Measurements from ENCODE around the gene KCNQ5. TPM values are rescaled to one million over a fixed set of nuclear protein-coding genes. Genes with fewer than 3 reads are reported as not detected.

KCNQ5 gene
- total and polyA plus RNA-seq, 10 of the 15 experiments (the other 5 are each of a cell fraction or from before 2014, with no cell fraction given): 0.60 to 16.2 (median 3.2) TPM

DNA sequence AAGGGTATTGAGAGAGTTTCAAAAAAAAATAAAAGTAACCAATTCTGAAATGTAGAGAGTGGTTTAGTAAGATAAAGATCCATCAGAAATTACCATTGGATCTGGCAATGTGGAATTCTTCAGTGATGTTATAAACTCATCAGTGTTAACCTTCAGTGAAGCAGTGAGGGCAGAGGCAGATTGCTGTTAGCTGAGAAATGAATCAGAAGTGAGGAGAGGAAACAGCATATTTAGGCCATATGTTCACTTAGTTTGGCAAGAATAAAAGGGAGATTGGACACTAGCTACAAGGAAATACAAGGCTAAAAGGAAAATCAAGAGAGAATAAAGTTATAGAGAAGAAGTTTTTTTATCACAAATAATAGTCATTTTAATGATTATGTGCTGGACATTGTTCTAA is 9.6 kb downstream of the KCNQ5 start:
- no peak for FAIRE-seq

More for the DNA sequence above, 9.6 kb downstream of the KCNQ5 start:
- ATAC-seq (no peak), DNase-seq (ENCODE audit: low read depth, low spot score) (no peak)
- Histone ChIP-seq H3K79me2 (ENCODE audit: control insufficient read depth, insufficient read depth, low read length) (peaks cover 76% of the 10 kb centered on the region), H3K9ac (ENCODE audit: control insufficient read depth, insufficient read depth, low read length) (no peak overlapping the region), H3K4me2 (ENCODE audit: control insufficient read depth, insufficient read depth) (no peak overlapping the region), H3K4me3 (no peak overlapping the region), H3K27me3 (replicated peaks in 1 of 2; ENCODE audit: control insufficient read depth in 2 of 2, insufficient read depth in 2 of 2, low read length in 1 of 2) (no peaks in the 10 kb centered on the region), H3K4me1 (ENCODE audit: control insufficient read depth, insufficient read depth, low read length) (peaks cover 10% of the 10 kb centered on the region), H3K27ac (ENCODE audit: control insufficient read depth, insufficient read depth) (no peak overlapping the region), H4K20me1 (ENCODE audit: control insufficient read depth, insufficient read depth) (no peaks in the 10 kb centered on the region), H2AFZ (ENCODE audit: control insufficient read depth, low read depth, low read length) (no peak overlapping the region), H3K36me3 (ENCODE audit: control insufficient read depth in 2 of 2, insufficient read depth in 2 of 2, low read length in 1 of 2) (no peaks in the 10 kb centered on the region), H3K9me3 (replicated peaks; ENCODE audit: control insufficient read depth, insufficient read depth, low read length) (peaks cover 3% of the 10 kb centered on the region)
- SMC1A ChIA-PET (ENCODE audit: uncharacterized antibody, unreplicated experiment): interaction anchor here (1.0 to 9.9 kb wide), 7 partner anchors 8 to 93 kb away, joined by 3 to 108 read pairs (median 4); partner anchors contain the start of gene KCNQ5
- TF ChIP-seq, protein P1, sequence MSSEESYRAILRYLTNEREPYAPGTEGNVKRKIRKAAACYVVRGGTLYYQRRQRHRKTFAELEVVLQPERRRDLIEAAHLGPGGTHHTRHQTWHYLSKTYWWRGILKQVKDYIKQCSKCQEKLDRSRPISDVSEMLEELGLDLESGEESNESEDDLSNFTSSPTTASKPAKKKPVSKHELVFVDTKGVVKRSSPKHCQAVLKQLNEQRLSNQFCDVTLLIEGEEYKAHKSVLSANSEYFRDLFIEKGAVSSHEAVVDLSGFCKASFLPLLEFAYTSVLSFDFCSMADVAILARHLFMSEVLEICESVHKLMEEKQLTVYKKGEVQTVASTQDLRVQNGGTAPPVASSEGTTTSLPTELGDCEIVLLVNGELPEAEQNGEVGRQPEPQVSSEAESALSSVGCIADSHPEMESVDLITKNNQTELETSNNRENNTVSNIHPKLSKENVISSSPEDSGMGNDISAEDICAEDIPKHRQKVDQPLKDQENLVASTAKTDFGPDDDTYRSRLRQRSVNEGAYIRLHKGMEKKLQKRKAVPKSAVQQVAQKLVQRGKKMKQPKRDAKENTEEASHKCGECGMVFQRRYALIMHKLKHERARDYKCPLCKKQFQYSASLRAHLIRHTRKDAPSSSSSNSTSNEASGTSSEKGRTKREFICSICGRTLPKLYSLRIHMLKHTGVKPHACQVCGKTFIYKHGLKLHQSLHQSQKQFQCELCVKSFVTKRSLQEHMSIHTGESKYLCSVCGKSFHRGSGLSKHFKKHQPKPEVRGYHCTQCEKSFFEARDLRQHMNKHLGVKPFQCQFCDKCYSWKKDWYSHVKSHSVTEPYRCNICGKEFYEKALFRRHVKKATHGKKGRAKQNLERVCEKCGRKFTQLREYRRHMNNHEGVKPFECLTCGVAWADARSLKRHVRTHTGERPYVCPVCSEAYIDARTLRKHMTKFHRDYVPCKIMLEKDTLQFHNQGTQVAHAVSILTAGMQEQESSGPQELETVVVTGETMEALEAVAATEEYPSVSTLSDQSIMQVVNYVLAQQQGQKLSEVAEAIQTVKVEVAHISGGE (CRISPR knock-in tag; IDR thresholded peaks at IDR 0.05): no peak
- TF ChIP-seq KDM1A (IDR thresholded peaks at IDR 0.05; ENCODE audit: borderline replicate concordance) (no peak), IRF4 (IDR thresholded peaks at IDR 0.05; ENCODE audit: low read depth, low read length) (no peak), SMAD1 (IDR thresholded peaks at IDR 0.05; ENCODE audit: low read depth, partially characterized antibody) (no peak), TARDBP (IDR thresholded peaks at IDR 0.05; ENCODE audit: borderline replicate concordance) (no peak), NR2C2 (IDR thresholded peaks at IDR 0.05; ENCODE audit: borderline replicate concordance, control insufficient read depth, insufficient read length, low read depth) (no peak), SMC3 (IDR thresholded peaks at IDR 0.05; ENCODE audit: borderline replicate concordance, low read length) (no peak), SREBF1 (IDR thresholded peaks at IDR 0.05; ENCODE audit: low read length) (no peak), ZNF24 (IDR thresholded peaks at IDR 0.05) (no peak), CHD2 (IDR thresholded peaks at IDR 0.05; ENCODE audit: borderline replicate concordance, low read depth, low read length) (no peak), NFYA (IDR thresholded peaks at IDR 0.05; ENCODE audit: borderline replicate concordance, low read depth, low read length) (no peak), MXI1 (IDR thresholded peaks at IDR 0.05; ENCODE audit: low read depth, low read length) (no peak), IKZF2 (IDR thresholded peaks at IDR 0.05) (no peak), WRNIP1 (IDR thresholded peaks at IDR 0.05; ENCODE audit: borderline replicate concordance, low read depth, low read length) (no peak), ASH2L (IDR thresholded peaks at IDR 0.05; ENCODE audit: borderline replicate concordance, low read depth) (no peak), MEF2B (IDR thresholded peaks at IDR 0.05; ENCODE audit: partially characterized antibody, poor library complexity, severe bottlenecking) (no peak)
- TF ChIP-seq, protein P2, sequence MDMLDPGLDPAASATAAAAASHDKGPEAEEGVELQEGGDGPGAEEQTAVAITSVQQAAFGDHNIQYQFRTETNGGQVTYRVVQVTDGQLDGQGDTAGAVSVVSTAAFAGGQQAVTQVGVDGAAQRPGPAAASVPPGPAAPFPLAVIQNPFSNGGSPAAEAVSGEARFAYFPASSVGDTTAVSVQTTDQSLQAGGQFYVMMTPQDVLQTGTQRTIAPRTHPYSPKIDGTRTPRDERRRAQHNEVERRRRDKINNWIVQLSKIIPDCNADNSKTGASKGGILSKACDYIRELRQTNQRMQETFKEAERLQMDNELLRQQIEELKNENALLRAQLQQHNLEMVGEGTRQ (IDR thresholded peaks at IDR 0.05; ENCODE audit: borderline replicate concordance, low read depth, low read length): no peak
- BruUV-seq (replicated peaks): no TSS peak
- RAD21 ChIA-PET (ENCODE audit: unreplicated experiment): interaction anchor here (1.1 to 1.2 kb wide), 3 partner anchors 9 to 18 kb away, joined by 3 read pairs; no protein-coding TSS in a partner anchor
- CTCF ChIA-PET: interaction anchor here (0.9 to 2.6 kb wide), 7 partner anchors 9 to 498 kb away, joined by 3 to 16 read pairs (median 4); partner anchors contain the start of gene KCNQ5
- intact Hi-C loops (cut with micrococcal nuclease; ENCODE audit: unreplicated experiment): no loop called here
- in situ Hi-C loops (cut with MboI): no loop called here
- POLR2A ChIA-PET: interaction anchor here (0.7 to 1.2 kb wide), 2 partner anchors 9 to 234 kb away, joined by 3 read pairs; partner anchors contain the start of gene KCNQ5

All from GM12878 (cell line).